Type B pancreatic cell (in vitro differentiated cells): ENCODE data around the gene STEAP3. TPM values are rescaled to one million over a fixed set of nuclear protein-coding genes. Genes with fewer than 3 reads are reported as not detected.

ENCODE experiments used
- DNase-seq: peaks from one replicate; pipeline ENCODE4 v3.0.0; 2021; ENCODE audit warnings: mixed read lengths; ENCODE audit not compliant: unreplicated experiment; ENCODE audit errors: extremely low spot score
- H3K27ac Mint-ChIP-seq: 2 replicates; pipeline ENCODE4 v1.8.0; 2021; ENCODE audit warnings: mild to moderate bottlenecking, mixed read lengths
- H3K27me3 Mint-ChIP-seq: 2 replicates; pipeline ENCODE4 v1.8.0; 2021; ENCODE audit warnings: mixed read lengths
- H3K36me3 Mint-ChIP-seq: 2 replicates; pipeline ENCODE4 v1.8.0; 2021; ENCODE audit warnings: mixed read lengths
- H3K4me1 Mint-ChIP-seq: one replicate; pipeline ENCODE4 v1.8.0; 2021; ENCODE audit warnings: mixed read lengths; ENCODE audit not compliant: unreplicated experiment
- H3K4me3 Mint-ChIP-seq: 2 replicates; pipeline ENCODE4 v1.8.0; 2021; ENCODE audit warnings: mild to moderate bottlenecking, mixed read lengths
- H3K9me3 Mint-ChIP-seq: 2 replicates; pipeline ENCODE4 v1.8.0; 2021; ENCODE audit warnings: mixed read lengths
- CTCF ChIP-seq: fragments of 200-600 bp; sonication (generic); conservative IDR thresholded peaks from 2 replicates; pipeline ENCODE4 v1.5.0; 2021; ENCODE audit warnings: antibody characterized with exemption, mild to moderate bottlenecking
- total RNA-seq: library from RNA; stranded (reverse); gene quantifications from 2 replicates; pipeline ENCODE4 v1.2.1, GENCODE V29; 2021; ENCODE audit warnings: low replicate concordance

STEAP3 gene
- total RNA-seq, 1 donor from 2014 or later = 19.0 TPM

- H3K4me1 Mint-ChIP-seq = peaks cover 8% of the 10 kb centered on the region
- H3K9me3 Mint-ChIP-seq = no peaks in the 10 kb centered on the region
- TF ChIP-seq CTCF = no peak
- no peaks in the 10 kb centered on the region for H3K36me3 Mint-ChIP-seq
- DNase-seq = no peak
- no peak overlapping the region for H3K4me3 Mint-ChIP-seq
- no peak overlapping the region for H3K27ac Mint-ChIP-seq
- peaks cover 10% of the 10 kb centered on the region for H3K27me3 Mint-ChIP-seq
These were observed 40.0 kb downstream of the STEAP3 start for GRCh38 chr2:119263656-119264055.

- Mint-ChIP-seq H3K27me3 (peaks cover 10% of the 10 kb centered on the region), H3K27ac (no peak overlapping the region), H3K4me3 (no peak overlapping the region), H3K9me3 (no peaks in the 10 kb centered on the region), H3K4me1 (no peaks in the 10 kb centered on the region), H3K36me3 (no peaks in the 10 kb centered on the region)
- peak; percentile 81 for TF ChIP-seq CTCF
- no peak for DNase-seq
These were observed 41.4 kb downstream of the STEAP3 start for GRCh38 chr2:119264781-119265692.

- no peak for TF ChIP-seq CTCF
- Mint-ChIP-seq H3K4me3 (no peak overlapping the region), H3K4me1 (no peaks in the 10 kb centered on the region), H3K27me3 (peaks cover 10% of the 10 kb centered on the region), H3K36me3 (no peaks in the 10 kb centered on the region), H3K9me3 (no peaks in the 10 kb centered on the region), H3K27ac (no peak overlapping the region)
- DNase-seq = no peak
These were observed 42.0 kb downstream of the STEAP3 start for GRCh38 chr2:119265693-119266066.

- no peak overlapping the region for H3K4me3 Mint-ChIP-seq
- peaks cover 10% of the 10 kb centered on the region for H3K27me3 Mint-ChIP-seq
- no peaks in the 10 kb centered on the region for H3K4me1 Mint-ChIP-seq
- DNase-seq = no peak
- no peak for TF ChIP-seq CTCF
- no peaks in the 10 kb centered on the region for H3K9me3 Mint-ChIP-seq
- no peak overlapping the region for H3K27ac Mint-ChIP-seq
- H3K36me3 Mint-ChIP-seq = no peaks in the 10 kb centered on the region
These were observed 42.5 kb downstream of the STEAP3 start for GRCh38 chr2:119266091-119266589.

GRCh38 chr2:119267604-119268003 lies 44.0 kb downstream of the STEAP3 start:
- Mint-ChIP-seq H3K36me3 (no peaks in the 10 kb centered on the region), H3K4me1 (no peaks in the 10 kb centered on the region), H3K27ac (no peak overlapping the region), H3K4me3 (no peak overlapping the region), H3K27me3 (peaks cover 10% of the 10 kb centered on the region), H3K9me3 (no peaks in the 10 kb centered on the region)
- DNase-seq = no peak
- TF ChIP-seq CTCF = no peak
